ENCODE measurements around the gene RAVER2.

Gene RAVER2

GRCh38 chr1:64844175-64844574 is 99.3 kb downstream of the RAVER2 start:
- Histone ChIP-seq H3K27ac (ENCODE audit: low read length) (no peak overlapping the region), H3K4me1 (ENCODE audit: control insufficient read depth, insufficient read depth, low read length) (peaks cover 2% of the 10 kb centered on the region; the same call in 1 of the 2 replicates), H3K36me3 (ENCODE audit: control insufficient read depth, insufficient read depth, low read length) (peaks cover 3% of the 10 kb centered on the region), H3K4me3 (ENCODE audit: low read length) (no peak overlapping the region), H3K27me3 (ENCODE audit: control insufficient read depth, insufficient read depth, low read length) (no peaks in the 10 kb centered on the region), H3K9me3 (ENCODE audit: control insufficient read depth, insufficient read depth, low read length) (no peaks in the 10 kb centered on the region)
- no CpG with 5 or more reads among the region's 7 CpGs for WGBS (ENCODE audit: insufficient coverage, insufficient read length)
- no peak for DNase-seq (ENCODE audit: low read depth, low spot score)

GRCh38 chr1:64844609-64845008 is 99.7 kb downstream of the RAVER2 start:
- WGBS (ENCODE audit: insufficient coverage, insufficient read length), result no CpG with 5 or more reads among the region's 7 CpGs
- no peak for DNase-seq (ENCODE audit: low read depth, low spot score)
- Histone ChIP-seq H3K36me3 (ENCODE audit: control insufficient read depth, insufficient read depth, low read length) (peaks cover 3% of the 10 kb centered on the region), H3K27ac (ENCODE audit: low read length) (no peak overlapping the region), H3K4me1 (ENCODE audit: control insufficient read depth, insufficient read depth, low read length) (peaks cover 2% of the 10 kb centered on the region; the same call in 1 of the 2 replicates), H3K9me3 (ENCODE audit: control insufficient read depth, insufficient read depth, low read length) (no peaks in the 10 kb centered on the region), H3K4me3 (ENCODE audit: low read length) (no peak overlapping the region), H3K27me3 (ENCODE audit: control insufficient read depth, insufficient read depth, low read length) (no peaks in the 10 kb centered on the region)

DNA sequence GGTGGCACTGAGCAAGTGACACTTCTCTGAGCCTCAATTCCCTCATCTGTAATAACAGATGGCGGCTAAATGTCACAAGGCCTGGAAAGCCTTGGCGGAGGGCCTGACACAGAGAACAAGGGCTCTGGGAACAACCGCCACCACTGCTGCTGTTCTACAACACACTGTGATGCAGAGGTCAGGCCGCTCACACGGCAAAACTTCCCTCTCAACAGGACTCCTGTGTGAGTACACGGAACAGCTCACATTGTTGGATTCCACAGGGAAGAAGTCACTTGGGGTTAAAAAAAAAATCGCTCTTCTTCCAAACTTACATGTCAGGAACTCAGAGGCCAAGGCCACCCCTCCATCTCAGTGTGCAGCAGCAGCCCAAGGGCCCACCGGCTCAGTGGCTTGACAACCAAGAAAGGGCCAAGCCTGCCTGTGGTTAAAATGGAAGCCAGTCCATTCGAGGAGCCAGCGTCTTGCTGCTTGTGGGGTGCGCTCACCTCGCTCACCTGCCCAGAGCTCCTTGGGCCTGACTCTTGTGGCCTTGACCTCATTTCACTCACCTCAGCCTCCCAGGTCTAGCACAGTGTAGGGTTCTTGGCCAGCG is 101.1 kb downstream of the RAVER2 start:
- H3K4me1 ChIP-seq (ENCODE audit: control insufficient read depth, insufficient read depth, low read length), result no peaks in the 10 kb centered on the region
- no peak overlapping the region for H3K27ac ChIP-seq (ENCODE audit: low read length)
- no CpG with 5 or more reads among the region's 13 CpGs for WGBS (ENCODE audit: insufficient coverage, insufficient read length)
- H3K27me3 ChIP-seq (ENCODE audit: control insufficient read depth, insufficient read depth, low read length), result no peaks in the 10 kb centered on the region
- no peak for DNase-seq (ENCODE audit: low read depth, low spot score)
- H3K9me3 ChIP-seq (ENCODE audit: control insufficient read depth, insufficient read depth, low read length), result no peaks in the 10 kb centered on the region
- H3K36me3 ChIP-seq (ENCODE audit: control insufficient read depth, insufficient read depth, low read length), result peaks cover 1% of the 10 kb centered on the region
- no peak overlapping the region for H3K4me3 ChIP-seq (ENCODE audit: low read length)

DNA sequence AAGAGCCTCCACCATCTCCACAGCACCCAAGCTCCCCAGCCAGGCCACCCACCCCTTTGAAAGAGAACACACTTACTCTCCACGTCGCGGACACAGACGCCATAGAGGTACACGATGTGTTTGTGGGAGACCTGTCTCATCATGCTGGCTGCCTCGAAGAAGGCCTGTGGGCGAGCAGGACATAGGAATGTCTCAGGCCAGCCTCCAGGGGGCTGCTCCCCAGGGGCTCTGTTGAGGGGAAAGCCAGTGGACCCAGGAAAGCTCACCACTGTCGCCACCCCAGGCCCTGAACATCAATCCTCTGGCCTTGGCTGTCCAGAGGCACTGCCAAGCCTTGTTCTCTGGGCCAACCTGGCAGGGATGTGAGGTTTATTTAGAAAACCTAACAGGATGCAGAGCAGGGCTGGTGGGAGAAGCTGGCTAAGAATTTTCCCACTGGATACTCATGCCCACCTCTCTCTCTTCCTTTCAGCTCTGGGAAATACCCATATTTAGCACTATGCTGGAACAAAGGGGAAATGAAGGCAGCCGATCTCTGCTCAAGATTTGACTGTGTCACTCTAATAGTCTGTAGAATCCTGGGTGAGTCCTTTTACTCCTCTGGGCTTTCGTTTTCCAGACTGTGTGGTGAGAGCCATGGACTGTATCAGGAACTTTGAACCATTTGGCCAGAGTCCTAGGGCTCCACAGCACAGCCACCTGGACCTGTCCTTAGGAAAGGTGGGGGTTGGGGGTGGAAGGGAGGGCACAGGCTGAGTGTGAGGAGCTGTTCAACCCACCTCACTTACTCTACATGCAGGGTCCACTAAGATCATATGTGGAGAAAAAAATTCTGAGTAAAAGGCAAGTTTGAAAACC is 101.9 kb downstream of the RAVER2 start:
- Histone ChIP-seq H3K27me3 (ENCODE audit: control insufficient read depth, insufficient read depth, low read length) (no peaks in the 10 kb centered on the region), H3K9me3 (ENCODE audit: control insufficient read depth, insufficient read depth, low read length) (no peaks in the 10 kb centered on the region), H3K4me3 (ENCODE audit: low read length) (no peak overlapping the region), H3K36me3 (ENCODE audit: control insufficient read depth, insufficient read depth, low read length) (no peaks in the 10 kb centered on the region; the same call in 1 of the 2 replicates), H3K27ac (ENCODE audit: low read length) (no peak overlapping the region), H3K4me1 (ENCODE audit: control insufficient read depth, insufficient read depth, low read length) (no peaks in the 10 kb centered on the region)
- no peak for DNase-seq (ENCODE audit: low read depth, low spot score)
- WGBS (ENCODE audit: insufficient coverage, insufficient read length), result no CpG with 5 or more reads among the region's 10 CpGs

GRCh38 chr1:64847666-64848065 is 102.8 kb downstream of the RAVER2 start:
- DNase-seq (ENCODE audit: low read depth, low spot score), result no peak
- Histone ChIP-seq H3K27me3 (ENCODE audit: control insufficient read depth, insufficient read depth, low read length) (no peaks in the 10 kb centered on the region), H3K36me3 (ENCODE audit: control insufficient read depth, insufficient read depth, low read length) (no peaks in the 10 kb centered on the region; the same call in 1 of the 2 replicates), H3K9me3 (ENCODE audit: control insufficient read depth, insufficient read depth, low read length) (no peaks in the 10 kb centered on the region), H3K27ac (ENCODE audit: low read length) (no peak overlapping the region), H3K4me1 (ENCODE audit: control insufficient read depth, insufficient read depth, low read length) (no peaks in the 10 kb centered on the region), H3K4me3 (ENCODE audit: low read length) (no peak overlapping the region)
- no CpG with 5 or more reads among the region's 4 CpGs for WGBS (ENCODE audit: insufficient coverage, insufficient read length)

DNA sequence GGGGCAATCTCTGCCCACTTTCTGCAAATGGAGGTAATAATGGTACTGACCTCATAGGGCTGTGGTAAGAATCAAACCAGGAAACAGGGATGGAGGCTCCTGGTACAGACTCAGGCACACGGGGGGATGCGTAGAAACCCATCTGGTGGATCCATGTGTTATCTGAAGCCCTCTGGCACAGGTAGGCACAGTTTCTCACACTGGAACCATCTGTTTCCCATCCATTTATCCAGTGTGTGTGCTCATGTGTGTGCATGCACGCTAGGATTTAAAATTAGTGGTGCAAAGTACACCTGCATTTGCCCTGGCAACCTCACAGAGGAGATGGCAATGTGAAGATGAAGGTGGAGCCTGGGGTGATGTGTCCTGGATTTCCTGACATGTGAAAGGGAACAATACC is 103.3 kb downstream of the RAVER2 start:
- Histone ChIP-seq H3K36me3 (ENCODE audit: control insufficient read depth, insufficient read depth, low read length) (no peaks in the 10 kb centered on the region; the same call in 1 of the 2 replicates), H3K27me3 (ENCODE audit: control insufficient read depth, insufficient read depth, low read length) (no peaks in the 10 kb centered on the region), H3K4me1 (ENCODE audit: control insufficient read depth, insufficient read depth, low read length) (no peaks in the 10 kb centered on the region), H3K9me3 (ENCODE audit: control insufficient read depth, insufficient read depth, low read length) (no peaks in the 10 kb centered on the region), H3K27ac (ENCODE audit: low read length) (no peak overlapping the region), H3K4me3 (ENCODE audit: low read length) (no peak overlapping the region)
- no CpG with 5 or more reads among the region's 3 CpGs for whole genome bisulfite sequencing (ENCODE audit: insufficient coverage, insufficient read length)
- no peak for DNase-seq (ENCODE audit: low read depth, low spot score)

DNA sequence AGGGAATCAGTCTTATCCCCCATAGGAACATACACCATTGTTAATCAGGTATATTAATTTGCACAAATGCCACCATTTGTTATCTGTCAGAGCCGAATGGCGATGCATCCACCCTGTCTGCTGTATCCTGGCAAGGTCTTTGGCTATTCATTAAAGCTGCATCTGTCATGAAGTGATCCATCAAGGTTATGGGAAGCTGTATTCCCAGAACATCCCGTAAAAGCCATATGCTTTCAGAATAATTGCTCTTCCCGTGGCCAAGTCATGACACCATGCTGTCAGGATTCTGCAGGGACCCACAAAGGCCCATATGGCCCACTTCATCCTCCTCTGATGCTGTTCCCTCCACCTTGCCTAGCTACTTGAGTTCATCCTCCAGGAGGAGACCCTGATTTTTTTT is 103.9 kb downstream of the RAVER2 start:
- H3K4me3 ChIP-seq (ENCODE audit: low read length), result no peak overlapping the region
- no peaks in the 10 kb centered on the region for H3K4me1 ChIP-seq (ENCODE audit: control insufficient read depth, insufficient read depth, low read length)
- H3K27me3 ChIP-seq (ENCODE audit: control insufficient read depth, insufficient read depth, low read length), result no peaks in the 10 kb centered on the region
- H3K9me3 ChIP-seq (ENCODE audit: control insufficient read depth, insufficient read depth, low read length), result no peaks in the 10 kb centered on the region
- H3K36me3 ChIP-seq (ENCODE audit: control insufficient read depth, insufficient read depth, low read length), result no peaks in the 10 kb centered on the region; the same call in 1 of the 2 replicates
- no CpG with 5 or more reads among the region's 4 CpGs for WGBS (ENCODE audit: insufficient coverage, insufficient read length)
- no peak for DNase-seq (ENCODE audit: low read depth, low spot score)
- no peak overlapping the region for H3K27ac ChIP-seq (ENCODE audit: low read length)

- Histone ChIP-seq H3K36me3 (ENCODE audit: control insufficient read depth, insufficient read depth, low read length) (no peaks in the 10 kb centered on the region; the same call in 1 of the 2 replicates), H3K4me3 (ENCODE audit: low read length) (no peak overlapping the region), H3K4me1 (ENCODE audit: control insufficient read depth, insufficient read depth, low read length) (no peaks in the 10 kb centered on the region), H3K9me3 (ENCODE audit: control insufficient read depth, insufficient read depth, low read length) (no peaks in the 10 kb centered on the region), H3K27ac (ENCODE audit: low read length) (no peak overlapping the region), H3K27me3 (ENCODE audit: control insufficient read depth, insufficient read depth, low read length) (no peaks in the 10 kb centered on the region)
- DNase-seq (ENCODE audit: low read depth, low spot score), result no peak
- no CpG with 5 or more reads among the region's 11 CpGs for WGBS (ENCODE audit: insufficient coverage, insufficient read length)
Measured at GRCh38 chr1:64849942-64850341, 105.1 kb downstream of the RAVER2 start.

- no CpG with 5 or more reads among the region's 10 CpGs for WGBS (ENCODE audit: insufficient coverage, insufficient read length)
- Histone ChIP-seq H3K4me1 (ENCODE audit: control insufficient read depth, insufficient read depth, low read length) (no peaks in the 10 kb centered on the region), H3K9me3 (ENCODE audit: control insufficient read depth, insufficient read depth, low read length) (no peaks in the 10 kb centered on the region), H3K27ac (ENCODE audit: low read length) (no peak overlapping the region), H3K27me3 (ENCODE audit: control insufficient read depth, insufficient read depth, low read length) (no peaks in the 10 kb centered on the region), H3K4me3 (ENCODE audit: low read length) (no peak overlapping the region), H3K36me3 (ENCODE audit: control insufficient read depth, insufficient read depth, low read length) (peaks cover 4% of the 10 kb centered on the region; the same call in 1 of the 2 replicates)
- no peak for DNase-seq (ENCODE audit: low read depth, low spot score)
Measured at GRCh38 chr1:64850846-64851245, 106.0 kb downstream of the RAVER2 start.

- no peaks in the 10 kb centered on the region for H3K27me3 ChIP-seq (ENCODE audit: control insufficient read depth, insufficient read depth, low read length)
- H3K27ac ChIP-seq (ENCODE audit: low read length), result no peak overlapping the region
- no peak for DNase-seq (ENCODE audit: low read depth, low spot score)
- WGBS (ENCODE audit: insufficient coverage, insufficient read length), result no CpG with 5 or more reads among the region's 7 CpGs
- H3K4me3 ChIP-seq (ENCODE audit: low read length), result no peak overlapping the region
- H3K36me3 ChIP-seq (ENCODE audit: control insufficient read depth, insufficient read depth, low read length), result peaks cover 4% of the 10 kb centered on the region; the same call in 1 of the 2 replicates
- no peaks in the 10 kb centered on the region for H3K4me1 ChIP-seq (ENCODE audit: control insufficient read depth, insufficient read depth, low read length)
- no peaks in the 10 kb centered on the region for H3K9me3 ChIP-seq (ENCODE audit: control insufficient read depth, insufficient read depth, low read length)
Measured at GRCh38 chr1:64851664-64852063, 106.8 kb downstream of the RAVER2 start.

All from iPS DF 6.9 (cell line).